HepG2 (cell line): ENCODE results near the gene IGFBP6. TPM values are rescaled to one million over a fixed set of nuclear protein-coding genes. Genes with fewer than 3 reads are reported as not detected.
A peak's percentile ranks its signal among the peaks of the same experiment; 100 is the strongest.

Experiments
- AHDC1 ChIP-seq: sonication (generic); formaldehyde crosslinking; IDR thresholded peaks from 2 replicates; pipeline ENCODE4 v1.5.1; 2020; ENCODE audit warnings: mild to moderate bottlenecking, missing genetic modification reagents, borderline replicate concordance
- CENPX ChIP-seq: sonication (generic); formaldehyde crosslinking; IDR thresholded peaks from 2 replicates; pipeline ENCODE4 v1.9.0; 2021; ENCODE audit warnings: mild to moderate bottlenecking, missing genetic modification reagents, moderate library complexity
- FOXO1 ChIP-seq: sonication (generic); formaldehyde crosslinking; IDR thresholded peaks from 2 replicates; pipeline ENCODE4 v1.4.0; 2020; ENCODE audit warnings: missing genetic modification reagents
- GTF2F1 ChIP-seq: fragments of 150-350 bp; IDR thresholded peaks from 2 replicates; pipeline ENCODE4 v1.6.1; 2014; ENCODE audit warnings: low read length
- HDAC6 ChIP-seq: fragments of 200-600 bp; sonication (generic); IDR thresholded peaks from 2 replicates; pipeline ENCODE4 v1.7.0; 2017; ENCODE audit warnings: mild to moderate bottlenecking, antibody characterized with exemption, low read length, low read depth
- HIVEP1 ChIP-seq: sonication (generic); formaldehyde crosslinking; IDR thresholded peaks from 2 replicates; pipeline ENCODE4 v1.4.0; 2020; ENCODE audit warnings: mild to moderate bottlenecking, missing genetic modification reagents
- HNRNPL ChIP-seq: fragments of 200-400 bp; formaldehyde crosslinking; IDR thresholded peaks from 2 replicates; pipeline ENCODE4 v1.6.1; 2017; ENCODE audit warnings: mild to moderate bottlenecking, low read depth, low read length
- IRF2 ChIP-seq: IDR thresholded peaks from 2 replicates; pipeline ENCODE4 v1.6.1; 2018; ENCODE audit warnings: missing genetic modification reagents, missing compliant biosample characterization
- KAT7 ChIP-seq: IDR thresholded peaks from 2 replicates; pipeline ENCODE4 v1.6.1; 2018; ENCODE audit warnings: borderline replicate concordance, missing compliant biosample characterization
- NFIC ChIP-seq: IDR thresholded peaks from 2 replicates; pipeline ENCODE4 v1.6.1; 2012; ENCODE audit warnings: mild to moderate bottlenecking, low read length, inconsistent platforms
- TAF1 ChIP-seq: sonication (generic); formaldehyde crosslinking; IDR thresholded peaks from 2 replicates; pipeline ENCODE4 v1.4.0; 2020; ENCODE audit warnings: missing genetic modification reagents
- ZBTB3 ChIP-seq: sonication (generic); formaldehyde crosslinking; IDR thresholded peaks from 2 replicates; pipeline ENCODE4 v1.4.0; 2020; ENCODE audit warnings: low read depth, mild to moderate bottlenecking, moderate library complexity, missing genetic modification reagents, borderline replicate concordance
- ZNF225 ChIP-seq: sonication (generic); formaldehyde crosslinking; IDR thresholded peaks from 2 replicates; pipeline ENCODE4 v1.4.0; 2020; ENCODE audit warnings: mild to moderate bottlenecking, missing genetic modification reagents
- ZNF407 ChIP-seq: sonication (generic); formaldehyde crosslinking; IDR thresholded peaks from one replicate; pipeline ENCODE4 v1.5.1; 2020; ENCODE audit warnings: mild to moderate bottlenecking, missing genetic modification reagents; ENCODE audit errors: not compliant biosample characterization
- ZNF501 ChIP-seq: sonication (generic); formaldehyde crosslinking; IDR thresholded peaks from 2 replicates; pipeline ENCODE4 v1.5.1; 2020; ENCODE audit warnings: mild to moderate bottlenecking, moderate library complexity, missing genetic modification reagents
- ZNF678 ChIP-seq: sonication (generic); formaldehyde crosslinking; IDR thresholded peaks from 2 replicates; pipeline ENCODE4 v1.4.0; 2020; ENCODE audit warnings: mild to moderate bottlenecking, missing genetic modification reagents
- polyA plus RNA-seq, 8 experiments: library from polyadenylated mRNA; depleted of rRNA in 3 of 8; stranded (reverse) in 7 of 8; unstranded in 1 of 8; fragments of >200 nt; fragmentation: Illumina TruSeq in 4 of 8; extraction: Trizol in 4 of 8; gene quantifications; 2 replicates each; pipeline versions ENCODE4 v1.2.1 to v1.2.3, GENCODE V29; 2011 to 2016; ENCODE audit warnings: low read depth in 4 of 8, missing spikeins in 1 of 8, mixed read lengths in 1 of 8; ENCODE audit not compliant: insufficient read depth in 1 of 8
- total RNA-seq, 5 experiments: library from RNA; depleted of rRNA; stranded (reverse); fragments of >200 nt; fragmentation: Illumina TruSeq; extraction: Trizol; gene quantifications; 2 replicates each; pipeline ENCODE4 v1.2.3, GENCODE V29; 2016; ENCODE audit warnings: low read depth in 1 of 5

Gene IGFBP6
- total and polyA plus RNA-seq, 2 of the 13 experiments (the other 11 are each of a cell fraction or from before 2014, with no cell fraction given): 3.9 to 25.2 TPM

- TF ChIP-seq AHDC1 (CRISPR knock-in tag) (no peak), HNRNPL (0 out of 2 replicates have a peak, but pooled peaks have one; percentile 80), ZNF225 (CRISPR knock-in tag) (no peak), HDAC6 (no peak), KAT7 (CRISPR knock-in tag) (peak; percentile 53; the same call in 1 of the 2 replicates), GTF2F1 (no peak), TAF1 (no peak; the same call in 1 of the 2 replicates), NFIC (no peak), IRF2 (CRISPR knock-in tag) (no peak), CENPX (no peak), ZNF407 (CRISPR knock-in tag) (no peak), HIVEP1 (CRISPR knock-in tag) (no peak), ZBTB3 (CRISPR knock-in tag) (no peak), ZNF678 (no peak), ZNF501 (0 out of 2 replicates have a peak, but pooled peaks have one; percentile 13), FOXO1 (CRISPR knock-in tag) (no peak)
Observed at GRCh38 chr12:53097564-53098353, at the start of gene IGFBP6 (continued).
